ENCODE data around the gene FOXP1. TPM values are rescaled to one million over a fixed set of nuclear protein-coding genes. Genes with fewer than 3 reads are reported as not detected.

FOXP1 gene
- total RNA-seq, 1 experiment from 2014 or later, result 2.9 TPM

DNA sequence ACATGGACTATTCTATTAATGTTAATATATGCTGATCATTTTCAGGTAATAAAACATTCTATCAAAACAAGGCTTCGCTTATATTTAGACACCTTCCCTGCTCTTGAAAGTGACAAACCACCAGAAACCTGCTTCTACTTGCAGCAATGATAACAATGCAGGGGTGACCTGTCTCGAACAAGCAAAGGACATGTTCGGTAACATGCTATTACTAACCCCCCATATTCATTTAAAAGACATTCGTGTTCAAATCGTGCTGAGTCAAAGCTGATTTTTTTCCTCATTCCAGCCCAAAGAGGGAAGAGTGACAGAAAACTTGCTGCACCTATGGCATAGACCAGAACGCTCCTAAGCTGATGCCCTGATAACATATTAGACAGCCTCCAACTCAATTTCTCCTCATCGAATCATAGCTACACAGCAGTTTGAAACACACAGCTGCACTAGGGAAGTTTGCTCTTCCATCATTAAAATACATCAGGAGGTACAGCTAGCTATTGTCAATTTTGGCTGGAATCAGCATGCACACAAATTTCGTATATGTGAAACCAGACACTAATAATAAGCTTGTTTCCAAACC is 341.5 kb downstream of the FOXP1 start:
- no peak for DNase-seq (ENCODE audit: low read depth, low spot score)
- POLR2A ChIA-PET, result no interaction called here

GRCh38 chr3:71241246-71241901 is 342.2 kb downstream of the FOXP1 start:
- Histone ChIP-seq H3K36me3 (ENCODE audit: control insufficient read depth, insufficient read depth, low read length) (no peaks in the 10 kb centered on the region), H3K9me3 (ENCODE audit: control insufficient read depth, insufficient read depth, low read depth, low read length) (no peaks in the 10 kb centered on the region), H3K4me1 (ENCODE audit: control insufficient read depth, insufficient read depth, low read length) (no peaks in the 10 kb centered on the region), H3K27me3 (ENCODE audit: control insufficient read depth, insufficient read depth, low read length) (no peaks in the 10 kb centered on the region), H3K4me3 (ENCODE audit: low read depth in 2 of 2, low read length in 2 of 2) (no peak overlapping the region), H3K27ac (ENCODE audit: low read length) (no peak overlapping the region)
- in situ Hi-C loops (cut with HindIII; ENCODE audit: low pct_unique_long_range_greater_than_20kb, low sequenced_read_pairs) (no loop called here), intact Hi-C loops (cut with micrococcal nuclease; ENCODE audit: unreplicated experiment) (no loop called here)
- ChIA-PET POLR2A (no interaction called here), CTCF (no interaction called here)
- BruUV-seq (replicated peaks), result no TSS peak
- ATAC-seq (no peak), DNase-seq (ENCODE audit: low read depth, low spot score) (no peak)
- TF ChIP-seq CTCF (IDR thresholded peaks at IDR 0.05), result no peak
- no peak for TF ChIP-seq REST (IDR thresholded peaks at IDR 0.05; ENCODE audit: insufficient read depth in 1 of 2, low read depth in 2 of 2, low read length in 1 of 2)

More for the DNA sequence above, 341.5 kb downstream of the FOXP1 start:
- CTCF ChIA-PET, result no interaction called here
- no peak overlapping the region for H3K27ac ChIP-seq (ENCODE audit: low read length)
- no peak overlapping the region for H3K4me3 ChIP-seq (ENCODE audit: low read depth in 2 of 2, low read length in 2 of 2)
- in situ Hi-C loops (cut with HindIII; ENCODE audit: low pct_unique_long_range_greater_than_20kb, low sequenced_read_pairs) (no loop called here), intact Hi-C loops (cut with micrococcal nuclease; ENCODE audit: unreplicated experiment) (no loop called here)
- no TSS peak for BruUV-seq (replicated peaks)
- ATAC-seq, result no peak
- H3K9me3 ChIP-seq (ENCODE audit: control insufficient read depth, insufficient read depth, low read depth, low read length), result no peaks in the 10 kb centered on the region
- no peaks in the 10 kb centered on the region for H3K4me1 ChIP-seq (ENCODE audit: control insufficient read depth, insufficient read depth, low read length)
- TF ChIP-seq POLR2AphosphoS5 (IDR thresholded peaks at IDR 0.05; ENCODE audit: low read depth, low read length) (no peak), SIN3A (IDR thresholded peaks at IDR 0.05; ENCODE audit: borderline replicate concordance, insufficient read depth, low read depth, low read length) (no peak), CTCF (IDR thresholded peaks at IDR 0.05) (no peak), TCF7L2 (IDR thresholded peaks at IDR 0.05; ENCODE audit: low read depth, low read length) (no peak), REST (IDR thresholded peaks at IDR 0.05; ENCODE audit: insufficient read depth in 1 of 2, low read depth in 2 of 2, low read length in 1 of 2) (no peak)
- H3K36me3 ChIP-seq (ENCODE audit: control insufficient read depth, insufficient read depth, low read length), result no peaks in the 10 kb centered on the region
- no peaks in the 10 kb centered on the region for H3K27me3 ChIP-seq (ENCODE audit: control insufficient read depth, insufficient read depth, low read length)

Measured in Panc1 (cell line).